B cell (primary cell): ENCODE data around the gene PPP1R2. TPM values are rescaled to one million over a fixed set of nuclear protein-coding genes. Genes with fewer than 3 reads are reported as not detected.
A peak's percentile ranks its signal among the peaks of the same experiment; 100 is the strongest.

ENCODE experiments used
- ATAC-seq: fragments of 200-7000 bp; cut with Tn5 transposase; one replicate; pipeline ENCODE4 v1.10.0; 2021; ENCODE audit warnings: low read depth, mild to moderate bottlenecking, moderate number of reproducible peaks, moderate library complexity
- CTCF ChIA-PET: fragments of 350-600 bp; sonication (Branson Sonifier 250); formaldehyde crosslinking; loops from one replicate; lab custom pipeline; 2021; ENCODE audit warnings: antibody characterized with exemption, inconsistent platforms; lab: Charles Lee
- POLR2A ChIA-PET: fragments of 350-600 bp; sonication (Branson Sonifier 250); formaldehyde crosslinking; loops from one replicate; lab custom pipeline; 2021; ENCODE audit warnings: antibody characterized with exemption; lab: Charles Lee
- DNase-seq: peaks from one replicate; pipeline ENCODE4 v3.0.0; 2013
- H2AFZ ChIP-seq: 2 replicates; pipeline ENCODE4 v1.6.1; 2012; ENCODE audit warnings: mild to moderate bottlenecking, low read depth, low read length; ENCODE audit not compliant: insufficient read depth, poor library complexity, severe bottlenecking
- H3K27ac ChIP-seq, 2 donors: 1 replicate in 1 of 2; 2 replicates in 1 of 2; pipeline ENCODE4 v1.5.1; 2012 to 2013; ENCODE audit warnings: low read length in 2 of 2, mild to moderate bottlenecking in 2 of 2, moderate library complexity in 1 of 2
- H3K27me3 ChIP-seq, 4 experiments: fragments of 200-600 bp in 1 of 4; sonication (generic) in 1 of 4; replicated peaks in 1 of 4; 1 replicate in 2 of 4; 2 replicates in 2 of 4; pipeline versions ENCODE4 v1.6.1 to v1.7.0; 2013 to 2016; ENCODE audit warnings: low read length in 3 of 4, mild to moderate bottlenecking in 2 of 4, mixed read lengths in 1 of 4, moderate library complexity in 1 of 4; ENCODE audit not compliant: insufficient read depth in 4 of 4, control insufficient read depth in 3 of 4; ENCODE audit errors: control extremely low read depth in 1 of 4
- H3K36me3 ChIP-seq, 2 experiments: replicated peaks in 1 of 2; 1 replicate in 1 of 2; 2 replicates in 1 of 2; pipeline versions ENCODE4 v1.6.1 to v1.7.1; 2013; ENCODE audit warnings: low read length in 1 of 2; ENCODE audit not compliant: insufficient read depth in 2 of 2, control insufficient read depth in 1 of 2; ENCODE audit errors: control extremely low read depth in 1 of 2, extremely low read depth in 1 of 2
- H3K4me1 ChIP-seq, 2 donors: fragments of 200-600 bp in 1 of 2; sonication (generic) in 1 of 2; 1 replicate in 1 of 2; 2 replicates in 1 of 2; pipeline versions ENCODE4 v1.5.1 to v1.6.1; 2013 to 2017; ENCODE audit warnings: low read length in 2 of 2; ENCODE audit not compliant: control insufficient read depth in 2 of 2, insufficient read depth in 2 of 2
- H3K4me2 ChIP-seq: replicated peaks from 2 replicates; pipeline ENCODE3; 2012; ENCODE audit warnings: mild to moderate bottlenecking, low read depth, low read length; ENCODE audit not compliant: poor library complexity, severe bottlenecking
- H3K4me3 ChIP-seq, 5 experiments: fragments of 200-600 bp in 1 of 5; sonication (generic) in 1 of 5; 1 replicate in 3 of 5; 2 replicates in 2 of 5; pipeline versions ENCODE4 v1.5.1 to v1.7.0; 2011 to 2016; ENCODE audit warnings: low read length in 4 of 5, mild to moderate bottlenecking in 4 of 5, low read depth in 2 of 5, control low read depth in 1 of 5, moderate library complexity in 1 of 5; ENCODE audit not compliant: insufficient read depth in 1 of 5; ENCODE audit errors: control extremely low read depth in 1 of 5, extremely low read depth in 1 of 5
- H3K79me2 ChIP-seq: fragments of 200-600 bp; sonication (generic); one replicate; pipeline ENCODE4 v1.6.0; 2016; ENCODE audit warnings: low read length; ENCODE audit not compliant: control insufficient read depth, insufficient read depth
- H3K9ac ChIP-seq: fragments of 200-600 bp; sonication (generic); 2 replicates; pipeline ENCODE4 v1.6.1; 2017; ENCODE audit warnings: mild to moderate bottlenecking, low read length, moderate library complexity
- H3K9me3 ChIP-seq, 3 donors: one replicate each; pipeline versions ENCODE4 v1.6.1 to v1.7.1; 2013; ENCODE audit warnings: low read length in 2 of 3; ENCODE audit not compliant: control insufficient read depth in 2 of 3, insufficient read depth in 1 of 3; ENCODE audit errors: control extremely low read depth in 1 of 3
- H4K20me1 ChIP-seq: 2 replicates; pipeline ENCODE4 v1.6.0; 2012; ENCODE audit warnings: mild to moderate bottlenecking, low read length; ENCODE audit not compliant: insufficient read depth, control insufficient read depth, poor library complexity, severe bottlenecking
- H3K27ac Mint-ChIP-seq: one replicate; pipeline ENCODE4 v1.8.0; 2021; ENCODE audit warnings: mixed read lengths
- H3K27me3 Mint-ChIP-seq: one replicate; pipeline ENCODE4 v1.8.0; 2021; ENCODE audit warnings: mixed read lengths
- H3K4me1 Mint-ChIP-seq: one replicate; pipeline ENCODE4 v1.8.0; 2021; ENCODE audit warnings: mixed read lengths
- H3K4me3 Mint-ChIP-seq: one replicate; pipeline ENCODE4 v1.8.0; 2021; ENCODE audit warnings: mixed read lengths
- H3K9me3 Mint-ChIP-seq: one replicate; pipeline ENCODE4 v1.8.0; 2022; ENCODE audit warnings: mixed read lengths; ENCODE audit not compliant: insufficient read depth
- CTCF ChIP-seq: fragments of 200-600 bp; IDR thresholded peaks from one replicate; pipeline ENCODE4 v1.8.0; 2022; ENCODE audit warnings: antibody characterized with exemption, mild to moderate bottlenecking
- EZH2 ChIP-seq: IDR thresholded peaks from 2 replicates; pipeline ENCODE4 v1.6.1; 2012; ENCODE audit warnings: borderline replicate concordance, low read depth, mild to moderate bottlenecking, moderate library complexity, low read length; ENCODE audit not compliant: insufficient read depth, poor library complexity, severe bottlenecking
- WGBS: methylation state at CpG from one replicate; pipeline ENCODE4 v1.1.5; 2013; ENCODE audit warnings: missing lambda C conversion rate; ENCODE audit not compliant: insufficient coverage; 5-methylcytosine and 5-hydroxymethylcytosine counted together
- intact Hi-C: fragments of 100-400 bp; cut with micrococcal nuclease; formaldehyde crosslinking; loops from one replicate; pipeline ENCODE4 v1.10.0; 2022
- polyA plus RNA-seq: library from polyadenylated mRNA; depleted of rRNA; stranded (reverse); fragments of >200 nt; gene quantifications from 2 replicates; pipeline ENCODE4 v1.2.3, GENCODE V29; 2012
- total RNA-seq, 2 donors: library from RNA; stranded (reverse); fragments of 120-200 nt in 1 of 2; gene quantifications; 1 replicate in 1 of 2; 2 replicates in 1 of 2; pipeline versions ENCODE4 v1.2.3 to v1.2.4, GENCODE V29; 2013 to 2022

The PPP1R2 gene
- total and polyA plus RNA-seq, 2 donors (not counting 1 experiment from before 2014, with no cell fraction given) = 39.1 to 73.8 TPM

GRCh38 chr3:195566797-195567196, 23.7 kb upstream of the PPP1R2 start:
- 67% methylated on average over 1 of the region's 6 CpGs for WGBS
- Histone ChIP-seq H3K27ac (no peak overlapping the region), H3K9ac (no peak overlapping the region), H4K20me1 (no peaks in the 10 kb centered on the region), H3K4me3 (no peak overlapping the region), H3K4me2 (no peak overlapping the region), H3K9me3 (no peaks in the 10 kb centered on the region), H3K27me3 (peaks cover 0 to 7% (median 0%) of the 10 kb centered on the region in 4 experiments), H2AFZ (no peak overlapping the region), H3K4me1 (peaks cover 0 to 20% of the 10 kb centered on the region in 2 donors), H3K79me2 (no peaks in the 10 kb centered on the region), H3K36me3 (no peaks in the 10 kb centered on the region)
- Mint-ChIP-seq H3K9me3 (no peaks in the 10 kb centered on the region), H3K4me3 (no peak overlapping the region), H3K4me1 (peaks cover 23% of the 10 kb centered on the region), H3K27me3 (peaks cover 8% of the 10 kb centered on the region), H3K27ac (no peak overlapping the region)
- no peak for ATAC-seq
- POLR2A ChIA-PET = no interaction called here
- no peak for TF ChIP-seq CTCF
- TF ChIP-seq EZH2 = no peak
- no peak for DNase-seq
- CTCF ChIA-PET = interaction anchor here (1.6 kb wide), 1 partner anchor 8 kb away, joined by 5 read pairs; no protein-coding TSS in a partner anchor
- intact Hi-C loops = no loop called here

- Histone ChIP-seq H3K4me2 (no peak overlapping the region), H3K4me1 (peaks cover 0 to 20% of the 10 kb centered on the region in 2 donors), H3K27ac (no peak overlapping the region), H3K36me3 (no peaks in the 10 kb centered on the region), H3K27me3 (peaks cover 0 to 7% (median 0%) of the 10 kb centered on the region in 4 experiments), H2AFZ (peak overlapping the region; percentile 32), H3K9me3 (no peaks in the 10 kb centered on the region), H3K4me3 (no peak overlapping the region), H3K9ac (no peak overlapping the region), H4K20me1 (no peaks in the 10 kb centered on the region), H3K79me2 (no peaks in the 10 kb centered on the region)
- no peak for DNase-seq
- peaks cover 8% of the 10 kb centered on the region for H3K27me3 Mint-ChIP-seq
- TF ChIP-seq EZH2 (no peak), CTCF (no peak)
- ChIA-PET CTCF (interaction anchor here (1.6 kb wide), 1 partner anchor 7 kb away, joined by 5 read pairs; no protein-coding TSS in a partner anchor), POLR2A (no interaction called here)
- peaks cover 23% of the 10 kb centered on the region for H3K4me1 Mint-ChIP-seq
- no peak overlapping the region for H3K4me3 Mint-ChIP-seq
- no peak for ATAC-seq
- 38% methylated on average over 7 of the region's 7 CpGs for WGBS
- intact Hi-C loops = no loop called here
- H3K9me3 Mint-ChIP-seq = no peaks in the 10 kb centered on the region
- no peak overlapping the region for H3K27ac Mint-ChIP-seq
Measured at GRCh38 chr3:195565716-195566115, 22.6 kb upstream of the PPP1R2 start.
